NCI-H1105 treated with DMSO at 0.1 percent for 48 hours (cell line): ENCODE data around the gene KRTAP6-2.

Experiments
- DNase-seq: peaks from one replicate; lab custom pipeline; 2025; lab: John Stamatoyannopoulos, UW

The KRTAP6-2 gene

DNA sequence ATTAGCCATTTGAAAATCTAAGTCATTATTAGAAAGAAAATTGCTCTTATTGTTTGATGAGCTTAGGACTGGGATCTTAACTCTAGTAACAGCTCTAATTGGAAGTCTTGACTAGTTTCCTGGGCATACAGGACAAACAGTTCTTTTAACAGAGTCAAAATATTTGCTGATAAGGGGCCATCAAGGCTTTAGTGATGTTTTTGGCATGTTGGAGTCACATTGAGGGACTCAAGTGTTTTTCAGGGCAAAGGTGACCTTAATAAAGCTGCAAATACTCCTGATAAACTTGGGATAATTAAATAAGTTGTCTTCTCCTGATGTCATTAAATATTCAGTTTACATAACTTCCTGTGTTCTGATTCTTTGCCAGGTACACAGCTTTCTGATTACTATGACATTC, 31.1 kb downstream of the KRTAP6-2 start:
- DNase-seq = no peak

DNA sequence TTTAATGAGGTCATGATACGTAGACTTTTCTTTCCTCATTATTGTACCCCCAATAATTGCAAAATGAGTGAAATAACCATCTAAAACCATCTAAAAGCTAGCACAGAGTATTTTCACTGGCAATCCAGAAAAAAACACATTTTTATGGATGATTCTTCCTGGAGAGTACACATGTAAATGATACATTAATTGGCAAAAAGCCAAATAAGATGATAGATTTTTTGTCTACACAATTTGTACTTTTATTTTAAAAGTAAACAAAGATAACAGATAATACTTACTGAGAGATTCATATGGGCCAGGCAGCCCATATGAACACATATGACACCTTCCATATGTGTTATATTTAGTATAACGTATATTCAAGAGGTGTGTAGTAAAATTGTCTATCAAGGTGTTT, 35.1 kb downstream of the KRTAP6-2 start:
- DNase-seq = no peak

DNA sequence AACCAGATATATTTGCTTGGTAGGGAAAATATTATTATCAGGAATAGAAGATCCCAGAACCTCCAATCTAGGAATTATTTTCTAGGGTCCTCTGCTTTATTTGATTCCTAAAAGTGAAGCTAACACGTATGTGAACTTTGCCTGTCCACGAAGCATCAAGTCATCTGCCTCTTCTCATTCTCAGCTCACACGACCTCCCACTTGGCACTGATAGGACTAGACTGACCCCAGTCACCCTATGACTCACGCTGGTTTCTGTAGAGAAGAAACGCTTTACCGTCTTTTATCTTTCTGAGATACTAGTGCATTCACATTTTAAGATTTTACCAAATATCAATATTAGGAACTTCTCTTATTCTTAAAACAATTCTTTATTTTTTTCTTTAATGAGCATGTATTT, 35.6 kb downstream of the KRTAP6-2 start:
- DNase-seq = no peak

DNA sequence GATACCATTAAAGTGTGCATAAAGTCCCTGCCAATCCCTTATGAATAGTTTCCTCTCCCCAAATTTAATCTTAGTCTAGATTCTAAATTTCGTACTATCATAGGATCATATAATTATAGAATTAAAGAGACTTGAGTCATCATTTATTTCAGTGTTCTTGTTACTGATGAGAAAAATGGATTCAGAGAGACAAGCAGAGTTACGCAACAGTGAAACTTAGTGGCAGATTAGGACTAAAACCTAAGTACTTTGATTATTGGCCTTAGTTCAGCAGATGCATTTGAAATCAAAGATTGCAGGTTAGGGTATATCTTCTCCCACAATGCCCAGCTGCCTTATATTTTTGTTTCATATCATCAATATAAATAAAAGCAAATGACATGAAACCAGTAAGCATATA, 36.7 kb downstream of the KRTAP6-2 start:
- no peak for DNase-seq

- DNase-seq = no peak
Measured at GRCh38 chr21:30561264-30561895, 37.3 kb downstream of the KRTAP6-2 start, which contains the start of gene KRTAP19-7. Gene KRTAP19-7, minus strand, starts transcription at chr21:30561314. Its CDS starts 25 bp downstream, at chr21:30561289.

- DNase-seq = no peak
Measured at GRCh38 chr21:30555095-30555494, 43.6 kb downstream of the KRTAP6-2 start.

- DNase-seq = no peak
Measured at GRCh38 chr21:30552782-30553181, 45.9 kb downstream of the KRTAP6-2 start.
